Esophagus squamous epithelium (tissue), 4 donors: Measurements from ENCODE around the gene KIF1C.

ENCODE experiments used
- CTCF ChIP-seq, 6 experiments: fragments of 450-650 bp in 4 of 6; fragments of 200-600 bp in 2 of 6; sonication (generic) in 2 of 6; IDR thresholded peaks; one replicate each; pipeline ENCODE4 v1.5.1; 2016 to 2019; ENCODE audit warnings: antibody characterized with exemption in 6 of 6, mild to moderate bottlenecking in 4 of 6, moderate library complexity in 4 of 6
- POLR2A ChIP-seq, 4 donors: fragments of 450-650 bp; IDR thresholded peaks; one replicate each; pipeline ENCODE4 v1.6.1; 2017; ENCODE audit warnings: antibody characterized with exemption in 4 of 4, mild to moderate bottlenecking in 4 of 4, moderate library complexity in 3 of 4

GRCh38 chr17:5044630-5045029 lies 46.9 kb downstream of the KIF1C start:
- TF ChIP-seq POLR2A (IDR thresholded peaks at IDR 0.05) (no peak), CTCF (IDR thresholded peaks at IDR 0.05) (no peak)
